KBM-7 (cell line): ENCODE measurements around the gene PTCRA.
"Not testable (repeated sequence)": the region's sequence is repeated elsewhere in the genome, so short reads cannot be mapped to it uniquely, and the experiment has no call there.

ENCODE experiments used
- DNase-seq: peaks from one replicate; pipeline ENCODE4 v3.0.0-alpha.2; 2015
- in situ Hi-C: fragments of 300-500 bp; cut with MboI; formaldehyde crosslinking; loops from 2 replicates; pipeline ENCODE4 v1.14.3; 2020; ENCODE audit warnings: low sequenced_read_pairs, low pct_unique_long_range_greater_than_20kb, mixed read lengths

Gene PTCRA

GRCh38 chr6:42901538-42901957 is 14.3 kb upstream of the PTCRA start:
- in situ Hi-C loops, result no loop called here
- DNase-seq, result peak; percentile 88

- in situ Hi-C loops, result not testable (repeated sequence)
- DNase-seq, result peak; percentile 76
These were observed 13.2 kb upstream of the PTCRA start for GRCh38 chr6:42902429-42903263.

- in situ Hi-C loops, result no loop called here
- DNase-seq, result no peak
These were observed 11.4 kb upstream of the PTCRA start for GRCh38 chr6:42904467-42904866.

- in situ Hi-C loops, result no loop called here
- no peak for DNase-seq
These were observed 8.5 kb upstream of the PTCRA start for GRCh38 chr6:42907336-42907735.

- in situ Hi-C loops, result no loop called here
- no peak for DNase-seq
These were observed 6.0 kb upstream of the PTCRA start for GRCh38 chr6:42909835-42910234.

GRCh38 chr6:42911171-42912021 is 4.5 kb upstream of the PTCRA start:
- no peak for DNase-seq
- in situ Hi-C loops, result no loop called here

GRCh38 chr6:42914546-42914945 is 1.3 kb upstream of the PTCRA start:
- no peak for DNase-seq
- in situ Hi-C loops, result no loop called here

- DNase-seq, result no peak
- in situ Hi-C loops, result no loop called here
These were observed 435 bp downstream of the PTCRA start for GRCh38 chr6:42916288-42916687.

- DNase-seq, result no peak
- in situ Hi-C loops, result no loop called here
These were observed 5.9 kb downstream of the PTCRA start for GRCh38 chr6:42921801-42922200.

- peak; percentile 26 for DNase-seq
- in situ Hi-C loops, result no loop called here
These were observed 7.8 kb downstream of the PTCRA start for GRCh38 chr6:42923666-42924065.

GRCh38 chr6:42925248-42925857 is 9.5 kb downstream of the PTCRA start:
- no peak for DNase-seq
- in situ Hi-C loops, result no loop called here

GRCh38 chr6:42928986-42929820 is 13.3 kb downstream of the PTCRA start, which contains the start of gene CNPY3:
CNPY3 (plus strand) TSS chr6:42929480; CDS start chr6:42929571, 91 bp downstream.
- in situ Hi-C loops, result no loop called here
- DNase-seq, result peak; percentile 99

- in situ Hi-C loops, result no loop called here
- peak; percentile 94 for DNase-seq
These were observed 14.0 kb downstream of the PTCRA start for GRCh38 chr6:42929821-42930360.

- in situ Hi-C loops, result no loop called here
- no peak for DNase-seq
These were observed 16.6 kb downstream of the PTCRA start for GRCh38 chr6:42932412-42932811.

GRCh38 chr6:42933205-42933604 is 17.4 kb downstream of the PTCRA start:
- DNase-seq, result peak; percentile 60
- in situ Hi-C loops, result no loop called here

- in situ Hi-C loops, result no loop called here
- DNase-seq, result peak; percentile 32
These were observed 19.5 kb downstream of the PTCRA start for GRCh38 chr6:42935322-42935721.

- DNase-seq, result no peak
- in situ Hi-C loops, result no loop called here
These were observed 20.5 kb downstream of the PTCRA start for GRCh38 chr6:42936398-42936797.

- in situ Hi-C loops, result no loop called here
- DNase-seq, result no peak
These were observed 21.9 kb downstream of the PTCRA start for GRCh38 chr6:42937548-42938427.
